AG08395 (cell line): Measurements from ENCODE around the gene ENDOV.
A peak's percentile ranks its signal among the peaks of the same experiment; 100 is the strongest.

Experiments
- DNase-seq: peaks from one replicate; pipeline ENCODE4 v3.0.0; 2012; ENCODE audit warnings: mixed read lengths, low spot score

The ENDOV gene

GRCh38 chr17:80468242-80468641, 53.3 kb downstream of the ENDOV start:
- no peak for DNase-seq

DNA sequence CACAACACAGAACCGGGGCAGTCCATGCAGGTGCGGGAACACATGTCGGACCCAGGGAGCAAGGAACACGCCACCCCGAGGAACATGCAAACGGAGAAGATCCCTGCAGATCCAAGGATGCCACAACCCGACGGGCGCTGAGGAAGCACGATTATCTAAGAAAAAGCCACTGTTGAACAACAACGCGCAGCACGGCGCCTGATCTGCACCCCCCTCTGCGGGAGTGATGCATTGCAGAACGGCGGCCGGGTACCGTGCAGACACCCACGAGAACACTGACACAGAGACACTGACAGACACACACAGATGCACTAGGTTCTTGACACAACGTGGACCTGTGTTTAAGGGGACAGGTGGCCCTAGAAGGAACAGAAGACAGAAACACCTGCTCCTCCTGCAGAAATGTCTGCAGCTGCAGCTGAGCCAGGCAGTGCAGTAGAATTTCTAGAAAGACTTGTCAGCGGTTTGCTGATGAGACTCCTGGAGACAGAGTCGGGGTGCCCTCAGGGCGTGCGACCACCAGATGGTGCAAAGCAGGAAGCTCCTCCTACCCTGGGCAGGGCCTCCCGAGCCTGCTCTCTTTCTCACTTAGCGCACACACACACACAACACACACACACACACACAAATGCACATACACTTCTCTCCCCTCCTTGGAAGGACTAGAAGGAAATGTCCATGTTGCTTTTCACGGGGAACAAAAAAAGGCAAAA, 54.0 kb downstream of the ENDOV start:
- no peak for DNase-seq

DNA sequence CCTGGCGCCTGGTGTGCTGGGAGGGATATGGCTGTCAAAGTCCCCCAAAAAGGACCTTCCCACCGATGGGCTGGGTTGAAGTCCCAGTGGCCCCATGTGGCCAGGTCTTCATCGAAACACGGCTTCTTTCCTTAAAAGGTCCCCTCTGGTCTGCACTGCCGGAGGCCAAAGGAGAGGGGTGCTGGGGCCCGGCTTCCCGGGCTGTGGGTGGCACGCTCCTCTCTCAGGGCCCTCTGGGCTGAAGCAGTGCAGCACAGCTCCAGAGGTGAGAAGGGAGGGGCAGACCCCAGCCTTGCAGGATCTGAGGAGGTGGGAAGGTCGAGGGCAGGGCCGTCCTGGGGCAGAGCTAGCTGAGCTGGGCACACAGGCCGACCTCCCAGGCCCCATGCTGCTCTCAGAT, 54.7 kb downstream of the ENDOV start:
- DNase-seq, result no peak

- DNase-seq, result no peak
These were observed 55.6 kb downstream of the ENDOV start for GRCh38 chr17:80470603-80471002.

DNA sequence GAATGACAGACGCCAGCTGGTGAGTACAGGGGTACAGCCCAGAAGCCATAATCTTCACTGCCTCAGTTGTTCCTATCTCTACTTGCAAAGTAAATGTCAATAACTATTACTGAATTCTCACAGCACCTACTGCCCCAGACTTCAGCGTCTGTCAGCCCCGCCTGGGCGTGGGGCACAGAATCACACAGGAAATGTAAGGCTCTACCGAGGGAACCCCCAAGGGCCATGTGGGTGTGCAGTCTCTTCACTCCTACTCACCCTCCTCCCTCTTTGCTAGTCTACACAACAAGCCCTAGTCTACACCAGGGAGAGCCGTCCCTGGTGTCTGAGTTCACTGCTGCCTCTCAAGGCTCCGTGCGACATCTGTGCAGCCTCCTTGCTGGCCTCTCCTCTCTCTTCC, 57.0 kb downstream of the ENDOV start:
- DNase-seq, result no peak

DNA sequence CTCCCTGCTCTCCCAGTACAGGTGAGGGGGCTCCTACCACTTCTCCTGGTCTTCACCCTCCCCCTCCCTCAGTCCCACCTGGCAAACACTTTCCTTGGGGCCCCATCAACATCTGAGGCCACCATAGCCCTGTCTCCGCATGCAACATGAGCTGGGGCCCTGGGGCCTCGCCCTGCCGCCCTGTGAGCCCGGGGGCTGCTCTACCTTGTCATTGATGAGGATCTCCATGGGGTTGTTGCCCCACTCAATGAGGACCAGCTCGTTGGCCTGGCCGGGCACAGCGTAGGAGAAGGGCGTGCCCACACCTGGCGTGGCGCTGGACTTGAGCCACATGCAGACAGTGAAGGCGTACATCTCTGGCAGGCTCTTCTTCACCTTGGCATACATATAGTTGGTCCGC, 58.0 kb downstream of the ENDOV start:
- DNase-seq, result no peak

DNA sequence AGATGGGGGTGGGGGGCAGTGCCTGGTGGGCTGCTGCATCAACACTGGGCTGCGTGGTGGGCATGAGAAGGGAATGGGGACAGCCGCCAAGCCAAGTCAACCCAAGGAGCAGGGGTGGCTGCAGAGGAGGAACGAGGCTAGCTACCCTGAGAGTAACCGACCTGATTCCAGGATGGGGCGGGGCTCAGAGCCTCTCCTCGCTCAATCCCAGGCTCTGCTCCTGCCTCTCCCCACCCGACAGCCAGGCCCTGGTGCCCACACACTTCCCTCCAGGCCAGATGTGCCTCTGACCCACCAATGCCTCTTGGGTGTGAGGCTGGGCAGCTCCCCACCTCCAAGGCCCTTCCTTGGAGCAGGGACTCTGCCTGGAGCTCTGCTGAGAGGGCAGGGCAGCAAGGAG, 58.7 kb downstream of the ENDOV start:
- DNase-seq, result no peak

DNA sequence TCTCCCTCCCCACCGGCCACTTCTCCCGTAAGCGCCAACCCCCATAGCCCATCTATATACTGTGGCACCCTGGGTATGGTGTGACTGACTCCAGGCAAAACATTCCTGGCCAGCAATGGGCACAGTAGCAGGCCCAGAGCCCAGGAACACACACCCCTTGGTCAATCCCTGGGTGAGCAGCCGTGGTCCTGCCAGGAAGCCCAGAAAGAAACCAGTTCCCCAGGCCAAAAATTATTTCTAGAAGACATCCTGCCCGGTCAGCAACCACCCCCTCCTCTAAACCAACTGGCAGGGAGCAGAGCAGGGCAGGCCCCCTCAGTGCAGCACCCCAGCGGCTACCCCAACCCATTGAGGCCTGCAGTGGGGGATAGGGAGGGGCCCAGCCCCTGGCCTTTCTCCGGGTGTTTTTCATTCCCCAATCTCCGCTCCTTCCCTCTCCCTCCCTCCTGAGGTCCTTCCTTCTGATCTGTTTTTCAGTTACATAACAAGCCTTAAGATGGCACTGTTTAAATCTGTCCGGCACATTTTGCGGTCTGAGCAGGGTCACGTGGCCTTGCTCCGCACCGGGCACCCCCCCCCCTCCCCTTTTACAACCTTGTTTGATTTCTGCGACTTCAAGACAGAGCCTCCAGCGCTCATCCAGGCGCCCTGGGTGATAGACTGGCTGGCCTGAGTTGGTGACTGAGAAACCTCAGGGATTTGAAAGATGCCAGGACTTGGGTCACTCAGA, 59.4 kb downstream of the ENDOV start:
- peak; percentile 58 for DNase-seq

DNA sequence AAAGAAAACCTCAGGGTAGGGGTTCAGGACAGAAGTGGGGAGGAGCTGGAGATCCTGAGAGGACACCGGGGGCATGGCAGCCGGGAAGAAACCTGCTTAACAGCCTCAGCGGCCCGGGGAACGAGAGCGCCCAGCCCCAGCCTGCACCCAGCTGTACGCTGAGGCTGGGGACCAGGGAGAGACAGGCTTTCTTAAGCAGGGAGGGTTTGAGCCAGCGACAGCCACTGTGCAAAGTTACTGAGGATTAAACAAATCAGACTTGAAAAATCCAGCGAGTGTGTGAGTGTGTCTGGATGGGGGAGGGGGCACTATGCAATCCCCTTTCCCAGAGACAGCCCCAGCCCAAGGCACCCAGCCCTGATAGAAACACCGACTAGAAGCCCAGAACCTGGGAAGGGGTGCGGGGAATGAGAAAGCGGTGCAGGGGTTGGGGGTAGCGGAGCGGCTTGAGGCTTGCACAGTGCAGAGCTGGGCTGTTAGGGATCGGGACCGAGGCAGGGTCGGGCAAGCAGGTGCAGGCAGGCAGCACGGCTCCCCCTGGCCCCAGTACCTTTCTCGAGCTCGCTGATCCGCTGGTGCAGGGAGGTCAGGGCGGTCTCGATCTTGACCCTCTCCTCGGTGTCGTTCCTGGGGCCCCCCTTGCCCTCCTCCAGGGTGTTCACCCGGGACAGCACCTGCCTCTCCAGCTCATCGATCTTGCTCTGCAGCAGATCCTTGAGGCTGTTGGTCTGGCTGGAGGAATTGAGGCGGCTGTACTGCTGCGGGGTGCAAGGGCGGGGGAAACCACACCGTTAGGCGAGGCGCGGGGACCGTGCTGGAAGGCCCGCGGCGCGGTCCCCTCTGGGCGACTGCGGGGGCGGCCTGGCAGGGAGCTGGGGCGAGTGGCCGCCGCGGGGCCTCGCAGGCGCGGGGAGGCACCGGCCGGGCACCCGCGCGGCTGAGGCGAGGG, 60.3 kb downstream of the ENDOV start:
- no peak for DNase-seq

DNA sequence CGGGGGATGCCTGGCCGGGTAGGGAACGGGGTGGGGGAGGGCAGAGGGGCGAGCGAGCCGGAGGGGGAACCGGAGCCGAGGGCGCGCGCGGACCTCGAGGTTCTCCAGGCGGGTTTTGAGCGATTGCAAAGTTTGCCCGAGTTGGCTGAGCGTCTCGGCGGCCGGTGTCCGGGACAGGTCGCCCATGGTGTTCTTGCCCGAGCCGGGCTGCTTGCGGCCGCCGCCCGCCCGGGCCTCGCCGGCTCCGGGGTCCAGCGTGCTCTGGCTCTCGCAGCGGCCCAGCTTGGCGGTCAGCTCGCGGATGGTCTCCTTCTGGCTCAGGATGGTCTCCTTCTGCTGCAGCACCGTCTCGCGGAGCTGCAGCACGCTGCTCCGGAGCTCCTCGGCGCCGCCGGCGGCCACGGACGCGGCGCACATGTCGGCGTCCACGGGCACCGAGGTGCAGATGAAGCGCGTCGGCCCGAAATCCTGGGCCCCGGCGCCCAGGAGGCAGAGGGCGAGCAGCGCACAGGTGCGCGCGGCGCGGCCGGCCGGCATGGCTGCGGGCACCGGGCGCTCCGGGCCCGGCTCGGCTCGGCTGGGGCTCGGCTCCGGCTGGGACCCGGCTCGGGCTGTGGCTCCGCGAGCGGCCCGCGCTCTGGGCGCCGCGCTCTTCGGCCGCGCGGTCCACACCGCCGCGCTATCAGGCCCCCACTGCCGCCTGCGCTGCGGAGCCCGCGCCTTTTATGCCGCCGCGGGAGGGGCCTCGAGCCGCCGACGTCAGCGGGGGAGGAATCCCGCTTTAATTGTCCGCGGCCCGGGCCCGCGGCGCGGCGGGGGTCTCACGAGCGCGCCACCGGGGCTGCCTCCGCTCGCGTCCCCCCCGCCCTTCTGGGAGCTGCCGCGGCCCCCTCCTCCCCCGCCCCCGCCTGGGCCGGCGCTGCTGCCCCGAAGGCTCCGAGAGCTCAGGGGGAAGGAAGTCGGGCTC, 61.2 kb downstream of the ENDOV start, which contains the start of gene NPTX1:
TSS of gene NPTX1 (minus strand) at position 698 of the 967 bp plus-strand sequence. CDS start at position 537, 161 bp downstream.
- no peak for DNase-seq

DNA sequence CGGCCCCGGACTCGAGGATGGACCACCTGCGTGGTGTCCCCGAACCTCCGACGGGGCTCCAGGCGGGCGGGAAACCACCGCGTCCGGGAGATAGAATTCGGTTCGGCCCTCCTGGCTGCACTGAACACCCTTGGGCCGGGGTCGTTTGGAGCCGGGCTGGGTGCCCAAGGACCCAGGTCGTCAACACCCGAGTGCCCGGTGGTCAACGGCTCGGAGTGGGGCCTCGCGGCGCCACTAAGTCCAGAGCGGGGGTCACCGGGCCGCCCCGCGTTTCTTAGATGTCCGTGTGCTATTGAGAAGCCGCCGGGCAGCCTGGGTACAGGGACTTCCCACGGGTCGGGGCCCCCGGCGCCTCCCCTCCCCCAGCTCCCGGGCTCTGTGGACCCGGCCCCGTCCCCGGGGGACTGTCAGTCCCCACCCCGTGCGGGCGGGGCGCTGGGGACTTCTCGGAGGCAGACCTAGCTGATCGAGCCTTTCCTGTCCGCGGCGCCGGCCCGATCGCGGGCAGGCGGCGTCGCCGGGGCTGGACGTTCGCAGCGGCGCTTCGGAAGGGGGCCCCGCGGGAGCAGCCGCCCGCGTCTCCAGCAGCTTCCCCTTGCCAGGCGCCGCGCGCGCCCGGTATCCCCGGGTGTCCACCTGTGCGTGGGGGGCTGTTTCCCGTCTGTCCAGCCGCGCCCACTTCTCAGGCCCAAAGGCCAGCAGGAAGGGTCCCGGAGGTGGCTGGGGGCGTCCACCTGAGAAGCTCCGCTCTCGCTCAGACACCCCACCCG, 62.1 kb downstream of the ENDOV start:
- DNase-seq, result no peak

DNA sequence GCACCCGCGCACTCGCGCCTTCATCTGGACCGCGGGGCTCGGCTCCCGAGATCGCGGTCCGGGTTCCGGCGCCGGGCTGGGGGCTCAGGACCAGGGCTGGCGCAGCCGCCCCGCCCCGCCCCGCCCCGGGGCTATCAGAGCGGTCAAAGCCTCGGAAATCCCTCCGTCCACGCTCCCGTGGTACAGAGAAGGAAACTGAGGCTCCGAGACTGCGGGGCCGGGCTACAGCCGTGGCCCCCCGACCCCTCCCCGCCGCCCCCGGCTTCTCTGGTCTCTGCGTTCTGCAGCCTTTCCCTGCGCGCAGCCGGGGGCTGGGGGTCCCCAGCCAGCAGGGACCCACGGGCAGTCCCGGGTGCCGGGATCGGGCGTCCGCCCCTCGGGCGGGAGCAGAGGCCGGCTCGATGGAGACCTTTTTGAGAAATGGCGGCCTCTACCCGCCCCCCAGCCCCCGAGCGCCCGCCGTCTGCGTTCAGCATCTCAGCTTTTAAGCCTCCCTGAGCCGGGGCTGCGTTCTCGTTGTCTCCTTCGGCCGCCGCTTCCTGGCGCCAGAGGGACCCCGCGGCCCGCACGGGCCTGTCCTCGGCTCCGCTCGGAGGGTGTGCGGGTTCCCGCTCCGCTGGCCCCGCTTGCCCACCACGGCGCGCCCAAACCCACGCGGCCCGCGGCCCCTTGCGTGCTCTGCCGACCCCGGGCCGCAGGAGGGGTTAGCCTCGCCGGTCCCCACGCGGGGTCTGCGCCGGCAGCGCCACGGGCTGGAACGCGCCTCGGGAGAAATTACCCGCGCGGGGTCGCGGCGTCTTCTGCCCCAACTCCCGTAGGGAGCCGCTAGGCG, 62.9 kb downstream of the ENDOV start:
- peak; percentile 71 for DNase-seq

DNA sequence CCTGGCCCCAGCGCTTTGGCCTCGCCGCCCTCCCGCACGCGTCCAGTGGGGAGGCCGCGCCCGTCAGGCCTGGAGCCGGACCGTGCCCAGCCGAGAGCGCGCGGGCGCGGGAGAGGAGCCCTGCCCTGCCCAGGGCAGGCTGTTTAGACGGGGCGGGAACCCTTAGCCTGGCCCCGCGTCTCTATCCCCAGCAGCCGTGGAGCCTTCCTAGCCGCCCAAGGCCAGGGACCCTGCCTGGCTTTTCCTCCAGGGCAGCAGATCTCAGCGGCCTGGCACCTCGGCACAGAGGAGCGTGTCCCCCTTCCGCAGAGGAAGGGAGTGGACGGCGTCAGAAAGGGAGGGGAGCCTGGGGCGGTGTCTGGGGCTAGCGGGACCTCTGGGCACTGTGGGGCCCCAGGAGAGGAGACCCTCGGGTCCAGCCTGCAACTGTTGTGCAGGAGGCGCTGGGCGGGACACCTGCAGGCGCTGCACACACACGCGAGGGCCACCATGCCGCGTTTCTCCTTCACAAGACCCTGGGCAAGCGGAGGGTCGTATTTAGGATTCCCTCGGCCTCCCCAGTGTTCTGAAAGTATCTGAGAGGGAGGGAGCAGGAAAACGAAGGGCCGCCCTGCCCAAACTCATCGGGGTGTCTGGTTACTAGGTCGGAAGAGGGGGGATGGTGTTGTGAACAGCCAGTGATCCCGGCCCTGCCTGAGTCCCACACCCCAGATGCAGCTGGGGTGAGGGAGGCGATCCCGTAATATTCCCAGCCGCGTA, 63.7 kb downstream of the ENDOV start:
- no peak for DNase-seq

DNA sequence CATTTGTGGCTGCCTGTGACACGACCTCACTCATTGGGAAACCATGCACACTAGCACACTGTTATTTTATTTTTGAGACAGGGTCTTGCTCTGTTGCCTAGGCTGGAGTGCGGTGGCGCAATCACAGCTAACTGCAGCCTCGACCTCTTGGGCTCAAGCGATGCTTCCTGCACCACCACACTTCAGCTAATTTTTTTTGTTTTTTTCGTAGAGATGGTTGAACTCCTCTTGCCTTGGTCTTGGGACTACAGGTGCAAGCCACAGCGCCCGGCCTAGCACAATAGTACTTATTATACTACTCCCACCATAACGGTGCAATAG, 64.2 kb downstream of the ENDOV start:
- no peak for DNase-seq

DNA sequence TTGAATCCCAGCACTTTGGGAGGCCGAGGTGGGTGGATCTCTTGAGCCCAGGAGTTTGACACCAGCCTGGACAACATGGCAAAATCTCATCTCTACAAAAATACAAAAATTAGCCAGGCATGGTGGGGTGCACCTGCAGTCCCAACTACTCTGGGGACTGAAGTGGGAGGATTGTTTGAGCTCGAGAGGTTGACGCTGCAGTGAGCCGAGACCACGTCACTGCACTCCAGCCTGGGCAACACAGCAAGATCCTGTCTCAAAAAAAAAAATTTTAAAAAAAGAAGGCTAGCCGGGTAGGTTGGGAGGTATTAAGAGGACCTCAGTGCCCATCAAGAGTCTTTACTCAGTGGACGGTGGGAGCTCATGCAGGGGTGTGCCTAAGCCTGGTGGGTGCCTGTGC, 65.3 kb downstream of the ENDOV start:
- DNase-seq, result no peak

DNA sequence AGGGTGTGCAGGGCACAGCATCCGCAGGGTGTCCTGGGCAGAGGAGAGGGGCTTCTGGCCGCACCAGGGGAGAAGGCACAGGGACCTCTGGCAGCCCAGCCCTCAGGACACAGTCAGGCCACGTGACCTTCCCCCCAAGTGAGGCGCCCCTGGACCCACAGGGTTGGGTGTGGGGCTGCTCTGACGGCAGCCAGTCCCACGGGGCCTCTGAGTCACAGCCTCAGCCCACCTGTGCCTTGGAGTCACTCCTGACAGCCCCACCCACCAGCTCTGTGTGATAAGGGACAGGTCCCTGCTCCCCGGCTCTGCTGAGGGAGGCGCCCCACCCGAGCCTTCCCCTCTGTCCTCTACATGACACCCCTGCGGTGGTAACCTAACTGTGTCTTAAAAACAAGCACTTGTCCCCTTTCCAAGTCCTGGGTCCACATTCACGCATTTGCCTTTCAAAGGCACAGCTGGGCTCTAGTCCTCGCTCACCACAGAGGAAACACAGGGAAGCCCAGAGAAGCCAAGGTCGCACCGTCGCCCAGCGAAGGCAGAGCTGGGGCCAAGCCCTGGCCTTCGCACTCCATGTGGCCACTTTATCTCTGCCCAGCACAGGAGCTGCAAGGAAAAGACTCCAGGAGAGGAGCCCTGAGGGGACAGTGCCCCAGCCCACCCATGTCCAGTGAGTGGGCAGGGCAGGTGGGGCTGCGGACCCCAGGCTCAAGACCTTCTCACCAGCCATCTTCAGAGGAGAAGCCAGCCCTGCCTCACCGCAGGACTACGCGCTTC, 66.5 kb downstream of the ENDOV start:
- no peak for DNase-seq

DNA sequence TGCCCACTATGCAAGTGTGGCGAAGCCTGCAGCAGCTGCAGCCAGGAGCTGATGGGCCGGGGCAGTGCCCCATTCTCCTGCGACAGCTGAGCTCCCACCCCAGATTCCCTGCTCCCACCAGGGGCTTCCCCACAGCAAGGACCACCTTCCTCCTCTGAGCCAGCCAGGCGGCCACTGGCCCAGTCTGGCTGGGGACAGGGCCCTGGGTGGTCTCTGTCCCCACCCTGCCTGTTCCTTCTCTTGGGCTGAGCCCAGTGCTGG, 67.0 kb downstream of the ENDOV start:
- DNase-seq, result no peak

- DNase-seq, result no peak
These were observed 67.8 kb downstream of the ENDOV start for GRCh38 chr17:80482555-80483308.
